ENCODE results near the gene ZBTB16.

The ZBTB16 gene

GRCh38 chr11:114243461-114244372 is 184.2 kb downstream of the ZBTB16 start:
- no peaks in the 10 kb centered on the region for H4K20me1 ChIP-seq (ENCODE audit: insufficient read depth, low read length)
- no peak overlapping the region for H2AFZ ChIP-seq (ENCODE audit: low read depth, low read length)
- no peaks in the 10 kb centered on the region for H3K36me3 ChIP-seq (ENCODE audit: insufficient read depth, low read length)
- ATAC-seq (ENCODE audit: insufficient read depth, low read depth) (no peak), DNase-seq (no peak)
- H3K4me1 ChIP-seq (ENCODE audit: insufficient read depth, low read length) = no peaks in the 10 kb centered on the region
- no peaks in the 10 kb centered on the region for H3K27me3 ChIP-seq (ENCODE audit: insufficient read depth, low read length, poor library complexity)
- no peak overlapping the region for H3K9ac ChIP-seq (ENCODE audit: low read depth, low read length)
- no peak overlapping the region for H3K27ac ChIP-seq (ENCODE audit: low read length)
- no peak overlapping the region for H3K4me2 ChIP-seq (ENCODE audit: insufficient read depth, low read length)
- no peaks in the 10 kb centered on the region for H3K79me2 ChIP-seq (ENCODE audit: insufficient read depth, low read length)
- TF ChIP-seq EZH2 (IDR thresholded peaks at IDR 0.05; ENCODE audit: borderline replicate concordance, low read depth, low read length, severe bottlenecking) (no peak), CTCF (IDR thresholded peaks at IDR 0.05; ENCODE audit: borderline replicate concordance, extremely low read depth, low read length, poor library complexity, severe bottlenecking) (no peak)
- H3K9me3 ChIP-seq (ENCODE audit: insufficient read depth, low read length, severe bottlenecking) = no peaks in the 10 kb centered on the region
- H3K4me3 ChIP-seq (ENCODE audit: low read depth in 1 of 2, low read length in 2 of 2) = no peak overlapping the region

GRCh38 chr11:114244726-114245394 is 185.3 kb downstream of the ZBTB16 start:
- Histone ChIP-seq H3K4me2 (ENCODE audit: insufficient read depth, low read length) (no peak overlapping the region), H3K79me2 (ENCODE audit: insufficient read depth, low read length) (no peaks in the 10 kb centered on the region), H3K9ac (ENCODE audit: low read depth, low read length) (no peak overlapping the region), H3K27me3 (ENCODE audit: insufficient read depth, low read length, poor library complexity) (no peaks in the 10 kb centered on the region), H3K9me3 (ENCODE audit: insufficient read depth, low read length, severe bottlenecking) (no peaks in the 10 kb centered on the region), H3K4me3 (ENCODE audit: low read depth in 1 of 2, low read length in 2 of 2) (no peak overlapping the region), H3K27ac (ENCODE audit: low read length) (no peak overlapping the region), H4K20me1 (ENCODE audit: insufficient read depth, low read length) (no peaks in the 10 kb centered on the region), H2AFZ (ENCODE audit: low read depth, low read length) (no peak overlapping the region), H3K4me1 (ENCODE audit: insufficient read depth, low read length) (no peaks in the 10 kb centered on the region), H3K36me3 (ENCODE audit: insufficient read depth, low read length) (no peaks in the 10 kb centered on the region)
- ATAC-seq (ENCODE audit: insufficient read depth, low read depth) (no peak), DNase-seq (no peak)
- TF ChIP-seq EZH2 (IDR thresholded peaks at IDR 0.05; ENCODE audit: borderline replicate concordance, low read depth, low read length, severe bottlenecking) (no peak), CTCF (IDR thresholded peaks at IDR 0.05; ENCODE audit: borderline replicate concordance, extremely low read depth, low read length, poor library complexity, severe bottlenecking) (no peak)

GRCh38 chr11:114246321-114247069 is 187.0 kb downstream of the ZBTB16 start:
- Histone ChIP-seq H3K4me3 (ENCODE audit: low read depth in 1 of 2, low read length in 2 of 2) (no peak overlapping the region), H3K4me2 (ENCODE audit: insufficient read depth, low read length) (no peak overlapping the region), H3K4me1 (ENCODE audit: insufficient read depth, low read length) (no peaks in the 10 kb centered on the region), H4K20me1 (ENCODE audit: insufficient read depth, low read length) (no peaks in the 10 kb centered on the region), H2AFZ (ENCODE audit: low read depth, low read length) (no peak overlapping the region), H3K79me2 (ENCODE audit: insufficient read depth, low read length) (no peaks in the 10 kb centered on the region), H3K36me3 (ENCODE audit: insufficient read depth, low read length) (no peaks in the 10 kb centered on the region), H3K9ac (ENCODE audit: low read depth, low read length) (no peak overlapping the region), H3K27ac (ENCODE audit: low read length) (no peak overlapping the region), H3K27me3 (ENCODE audit: insufficient read depth, low read length, poor library complexity) (no peaks in the 10 kb centered on the region), H3K9me3 (ENCODE audit: insufficient read depth, low read length, severe bottlenecking) (no peaks in the 10 kb centered on the region)
- ATAC-seq (ENCODE audit: insufficient read depth, low read depth) (no peak), DNase-seq (no peak)
- TF ChIP-seq CTCF (IDR thresholded peaks at IDR 0.05; ENCODE audit: borderline replicate concordance, extremely low read depth, low read length, poor library complexity, severe bottlenecking) = no peak
- no peak for TF ChIP-seq EZH2 (IDR thresholded peaks at IDR 0.05; ENCODE audit: borderline replicate concordance, low read depth, low read length, severe bottlenecking)

Measured in DND-41 (cell line).